CD4-positive, alpha-beta T cell treated with Interleukin-12 subunit alpha and Interleukin-12 subunit beta, for 1 hour (primary cell): ENCODE measurements around the gene P2RY8.
"Not testable (repeated sequence)": the region's sequence is repeated elsewhere in the genome, so short reads cannot be mapped to it uniquely, and the experiment has no call there.

Source experiments
- DNase-seq: peaks from one replicate; pipeline ENCODE4 v3.0.0-alpha.2; 2020

The P2RY8 gene

DNA sequence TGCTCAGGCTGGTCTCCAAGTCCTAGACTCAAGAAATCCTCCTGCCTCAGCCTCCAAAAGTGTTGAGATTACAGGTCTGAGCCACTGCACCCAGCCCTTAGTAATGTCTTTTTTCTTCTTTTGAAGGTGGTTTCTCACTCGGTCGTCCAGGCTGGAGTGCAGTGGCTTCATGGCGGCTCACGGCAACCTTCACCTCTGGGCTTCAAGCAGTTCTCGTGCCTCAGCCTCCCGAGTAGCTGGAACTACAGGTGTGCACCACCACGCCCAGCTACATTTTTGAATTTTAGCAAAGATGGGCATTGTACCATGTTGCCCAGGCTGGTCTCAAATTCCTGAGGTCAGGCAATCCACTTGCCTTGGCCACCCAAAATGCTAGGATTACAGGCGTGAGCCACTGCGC lies 52.0 kb downstream of the P2RY8 start:
- DNase-seq: no peak

GRCh38 chrX:1484638-1485019 lies 52.4 kb downstream of the P2RY8 start:
- DNase-seq: no peak

DNA sequence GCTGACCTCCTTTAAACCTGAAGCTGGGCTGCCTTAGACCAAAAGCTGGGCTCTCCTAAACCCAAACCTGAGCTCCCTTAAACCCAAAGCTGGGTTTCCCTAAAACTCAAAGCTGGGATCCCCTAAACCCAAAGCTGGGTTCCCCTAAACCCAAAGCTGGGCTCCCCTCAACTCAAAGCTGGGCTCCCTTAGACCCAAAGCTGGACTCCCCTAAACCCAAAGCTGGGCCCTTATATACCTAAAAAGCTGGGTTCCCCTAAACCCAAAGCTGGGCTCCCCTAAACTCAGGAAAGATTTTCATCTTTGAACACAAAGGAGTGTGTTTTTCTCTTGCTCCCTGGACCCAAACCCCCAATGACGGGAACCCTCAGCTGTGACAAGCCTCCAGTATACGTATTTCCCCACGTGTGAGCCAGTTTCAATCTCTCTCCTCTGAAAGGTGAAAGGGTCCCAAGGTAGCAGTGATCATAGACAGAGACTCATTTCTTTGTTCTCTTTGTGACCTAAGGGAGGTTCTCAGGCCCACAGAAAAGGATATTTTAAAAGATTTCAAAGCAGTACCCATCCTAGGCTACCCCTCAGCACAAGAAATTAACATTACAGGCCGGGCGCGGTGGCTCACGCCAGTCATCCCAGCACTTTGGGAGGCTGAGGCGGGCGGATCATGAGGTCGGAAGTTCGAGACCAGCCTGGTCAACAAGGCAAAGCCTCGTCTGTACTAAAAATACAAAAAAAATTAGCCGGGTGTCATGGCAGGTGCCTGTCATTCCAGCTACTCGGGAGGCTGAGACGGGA lies 52.9 kb downstream of the P2RY8 start:
- no peak for DNase-seq

- not testable (repeated sequence) for DNase-seq
Measured at GRCh38 chrX:1482530-1482928, 54.5 kb downstream of the P2RY8 start.

DNA sequence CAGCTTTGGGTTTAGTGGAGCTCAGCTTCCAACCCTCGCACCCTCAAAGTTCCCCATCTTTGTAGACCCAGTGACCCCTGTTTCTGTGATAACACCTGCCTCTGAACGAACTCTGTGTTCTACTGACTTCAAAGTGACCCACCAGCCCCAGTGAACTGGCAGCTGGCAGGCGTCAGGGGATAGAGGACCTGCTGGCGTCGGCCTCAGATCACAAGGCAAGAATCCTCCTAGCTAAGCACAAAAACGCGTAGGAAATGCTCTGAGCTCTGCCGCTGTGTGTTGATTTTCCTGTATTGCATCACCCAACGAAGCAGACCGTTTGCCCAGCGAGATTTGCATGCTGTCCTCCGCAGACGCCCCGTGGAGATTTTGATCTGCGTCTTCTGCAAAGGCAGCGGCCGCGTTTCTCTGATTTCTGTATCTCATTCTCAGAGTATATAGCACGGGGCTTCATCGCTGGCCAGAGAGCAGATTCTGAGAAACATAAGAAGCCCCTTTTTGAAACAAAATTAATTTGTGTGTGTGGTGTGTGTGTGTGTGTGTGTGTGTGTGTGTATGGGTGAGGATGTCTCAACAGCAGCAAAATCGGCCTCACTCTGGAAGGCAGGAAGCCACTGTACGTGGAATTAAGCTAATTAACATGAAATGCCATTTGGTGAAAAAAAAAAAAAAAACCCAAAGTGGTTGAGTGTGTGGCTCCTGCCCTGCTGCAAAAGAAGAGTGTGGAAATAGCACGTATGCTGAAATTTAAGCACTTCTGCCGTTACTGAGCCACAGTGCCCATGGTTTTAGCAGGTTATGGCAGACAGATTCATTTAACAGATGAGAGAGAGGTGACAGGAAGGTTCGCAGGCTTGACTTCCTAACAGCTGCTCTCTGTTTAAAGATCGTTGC lies 55.1 kb downstream of the P2RY8 start:
- DNase-seq: peak; percentile 82

GRCh38 chrX:1480082-1480785 lies 56.8 kb downstream of the P2RY8 start:
- no peak for DNase-seq

DNA sequence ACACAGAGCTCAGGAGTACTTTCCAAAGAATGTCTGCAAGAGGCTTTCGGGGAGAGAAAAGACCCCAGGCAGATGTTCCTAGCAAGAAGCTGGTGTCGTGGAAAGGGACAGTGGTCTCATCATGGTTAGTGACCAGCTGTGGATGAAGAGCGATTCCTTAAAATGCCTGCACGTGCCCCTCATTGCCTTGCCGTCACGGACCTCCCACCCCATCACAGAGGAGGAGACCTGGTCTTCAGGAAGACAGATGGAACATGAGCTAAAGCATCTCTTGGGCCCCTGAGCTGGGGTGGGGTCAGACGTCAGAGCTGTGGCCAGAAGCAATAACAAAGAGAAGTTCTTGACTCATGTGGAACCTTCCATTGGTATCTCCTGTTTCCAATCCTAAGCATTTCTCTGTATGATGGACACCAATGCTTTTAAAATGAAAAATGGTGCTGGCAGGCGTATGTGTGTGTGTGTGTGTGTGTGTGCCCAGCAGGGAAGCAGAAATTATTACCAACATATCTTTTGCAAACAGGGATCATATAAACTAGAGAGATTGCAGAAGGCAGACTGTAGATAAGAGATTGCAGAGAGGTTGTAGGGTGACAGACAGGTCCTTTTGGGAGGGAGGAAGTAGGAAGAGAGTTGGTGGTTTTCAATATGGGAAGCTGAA lies 59.1 kb downstream of the P2RY8 start:
- no peak for DNase-seq

- DNase-seq: no peak
Measured at GRCh38 chrX:1477229-1477628, 59.8 kb downstream of the P2RY8 start.

- DNase-seq: no peak
Measured at GRCh38 chrX:1476682-1477081, 60.3 kb downstream of the P2RY8 start.

GRCh38 chrX:1475881-1476280 lies 61.1 kb downstream of the P2RY8 start:
- DNase-seq: no peak

DNA sequence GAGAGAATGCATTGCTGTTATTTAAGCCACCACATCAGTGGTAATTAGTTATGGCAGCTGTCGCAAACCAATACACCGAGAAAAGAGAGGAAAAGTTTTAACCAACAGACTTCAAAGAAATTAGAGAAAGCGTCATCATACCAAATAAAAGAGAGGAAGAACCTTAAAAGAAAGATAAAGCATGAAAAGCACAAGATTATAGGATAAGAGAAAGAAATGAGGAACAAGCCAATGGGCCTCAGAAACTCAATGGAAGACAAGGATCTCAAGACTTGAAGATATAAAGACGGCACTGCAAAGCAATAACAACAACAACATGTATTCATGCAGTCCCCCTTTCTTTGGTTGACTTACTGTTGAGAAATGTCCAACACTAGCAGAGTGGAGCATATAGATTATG lies 61.5 kb downstream of the P2RY8 start:
- no peak for DNase-seq

GRCh38 chrX:1474593-1474992 lies 62.4 kb downstream of the P2RY8 start:
- not testable (repeated sequence) for DNase-seq

GRCh38 chrX:1472975-1473374 lies 64.0 kb downstream of the P2RY8 start:
- DNase-seq: no peak

- DNase-seq: peak; percentile 82
Measured at GRCh38 chrX:1468250-1468772, 68.7 kb downstream of the P2RY8 start.

DNA sequence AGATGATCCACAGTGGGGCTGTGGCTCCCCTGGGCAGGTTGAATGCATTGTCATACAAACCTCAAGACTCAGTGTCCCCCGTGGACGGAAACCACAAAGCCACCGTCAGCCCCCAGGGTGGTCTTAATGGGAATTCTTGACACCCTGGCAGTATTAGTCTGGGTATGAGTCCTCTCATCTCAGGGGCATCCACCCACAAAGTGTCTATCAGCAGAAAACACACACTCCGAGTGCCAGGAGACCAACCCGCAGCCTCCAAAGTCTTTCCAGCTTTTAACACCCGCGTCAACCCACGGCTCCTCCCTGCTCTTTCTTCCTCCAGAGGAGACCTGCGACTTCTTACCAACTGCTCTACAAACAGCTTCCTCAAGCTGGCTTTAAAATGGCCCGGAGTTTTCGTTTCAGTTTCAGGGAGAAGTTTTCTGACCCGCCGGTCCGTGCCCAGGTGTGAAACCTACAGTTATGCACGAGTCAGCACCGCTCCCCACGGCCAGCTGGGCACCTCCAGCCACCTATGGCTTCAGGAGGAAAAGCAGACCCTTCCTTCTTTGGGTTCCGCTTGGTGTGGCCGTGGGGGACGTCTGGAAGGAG lies 69.9 kb downstream of the P2RY8 start:
- DNase-seq: peak; percentile 58

DNA sequence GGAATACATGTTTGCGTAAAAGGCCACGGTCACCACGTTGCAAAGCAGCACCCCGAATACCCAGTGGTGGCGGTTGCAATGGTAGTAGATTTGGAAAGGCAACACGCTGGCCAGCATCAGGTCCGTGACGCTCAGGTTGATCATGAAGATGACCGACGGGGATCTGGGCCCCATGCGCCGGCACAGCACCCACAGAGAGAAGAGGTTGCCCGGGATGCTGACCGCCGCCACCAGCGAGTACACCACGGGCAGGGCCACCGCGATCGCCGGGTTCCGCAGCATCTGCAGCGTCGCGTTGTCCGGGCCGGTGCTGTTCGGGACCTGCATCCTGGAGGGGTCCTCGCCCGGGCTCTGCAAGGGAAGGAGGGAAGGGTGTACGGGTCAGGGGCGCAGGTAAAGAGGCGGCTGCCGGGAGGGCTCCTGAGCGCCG lies 70.7 kb downstream of the P2RY8 start:
- no peak for DNase-seq

DNA sequence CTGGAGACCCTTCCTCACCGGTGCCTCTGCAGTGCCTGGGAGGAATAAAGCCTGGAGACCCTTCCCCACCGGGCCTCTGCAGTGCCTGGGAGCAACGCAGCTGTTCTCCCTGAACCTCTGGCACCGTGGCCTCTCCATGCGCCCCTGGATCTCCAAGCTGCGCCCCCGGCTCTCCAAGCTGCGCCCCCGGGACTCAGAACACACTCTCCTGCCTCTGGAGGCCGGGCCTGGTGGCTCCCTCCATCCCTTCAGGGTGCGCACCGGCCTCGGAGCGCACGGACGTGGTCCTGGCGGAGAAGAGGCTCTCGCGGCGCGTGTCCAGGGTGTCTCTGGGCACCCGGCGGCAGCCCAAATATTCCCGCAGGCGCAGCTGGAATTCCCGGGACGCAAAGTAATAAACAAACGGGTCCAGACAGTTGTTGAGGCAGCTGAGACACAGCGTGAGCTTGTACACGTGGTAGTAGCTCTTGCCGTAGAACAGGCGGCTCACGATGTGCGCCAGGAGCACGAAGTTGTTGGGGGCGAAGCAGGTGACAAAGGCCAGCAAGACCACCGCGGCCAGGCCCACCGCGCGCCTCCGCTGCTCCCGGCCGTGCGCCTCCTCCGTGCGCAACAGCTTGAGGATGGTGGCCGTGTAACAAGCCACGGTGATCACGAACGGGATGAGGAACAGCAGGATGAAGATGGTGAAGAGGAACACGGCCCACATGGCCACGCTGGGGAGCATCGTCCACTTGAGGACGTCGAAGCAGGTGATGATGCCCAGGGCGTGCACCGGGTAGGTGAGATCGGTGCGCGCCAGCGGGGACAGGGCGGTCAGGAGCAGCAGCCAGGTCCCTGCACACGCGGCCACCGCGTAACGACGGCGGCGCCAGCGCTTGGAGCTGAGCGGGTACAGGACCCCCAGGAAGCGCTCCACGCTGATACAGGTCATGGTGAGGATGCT lies 71.4 kb downstream of the P2RY8 start:
- no peak for DNase-seq

DNA sequence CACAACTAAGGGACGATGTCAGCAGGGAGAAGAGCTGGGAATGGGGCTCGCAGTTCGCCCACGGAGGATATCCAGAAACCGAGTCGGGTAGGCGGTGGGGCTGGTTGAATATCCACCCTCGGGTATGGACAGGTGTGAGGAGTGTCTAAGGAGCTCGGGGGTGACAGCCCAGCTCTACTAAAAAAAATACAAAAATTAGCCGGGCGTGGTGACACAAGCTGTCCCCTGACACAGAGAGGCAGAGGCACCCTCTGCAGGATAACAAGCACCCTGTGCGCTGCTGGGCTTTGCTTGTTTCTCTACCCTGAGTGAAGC lies 72.1 kb downstream of the P2RY8 start:
- no peak for DNase-seq

DNA sequence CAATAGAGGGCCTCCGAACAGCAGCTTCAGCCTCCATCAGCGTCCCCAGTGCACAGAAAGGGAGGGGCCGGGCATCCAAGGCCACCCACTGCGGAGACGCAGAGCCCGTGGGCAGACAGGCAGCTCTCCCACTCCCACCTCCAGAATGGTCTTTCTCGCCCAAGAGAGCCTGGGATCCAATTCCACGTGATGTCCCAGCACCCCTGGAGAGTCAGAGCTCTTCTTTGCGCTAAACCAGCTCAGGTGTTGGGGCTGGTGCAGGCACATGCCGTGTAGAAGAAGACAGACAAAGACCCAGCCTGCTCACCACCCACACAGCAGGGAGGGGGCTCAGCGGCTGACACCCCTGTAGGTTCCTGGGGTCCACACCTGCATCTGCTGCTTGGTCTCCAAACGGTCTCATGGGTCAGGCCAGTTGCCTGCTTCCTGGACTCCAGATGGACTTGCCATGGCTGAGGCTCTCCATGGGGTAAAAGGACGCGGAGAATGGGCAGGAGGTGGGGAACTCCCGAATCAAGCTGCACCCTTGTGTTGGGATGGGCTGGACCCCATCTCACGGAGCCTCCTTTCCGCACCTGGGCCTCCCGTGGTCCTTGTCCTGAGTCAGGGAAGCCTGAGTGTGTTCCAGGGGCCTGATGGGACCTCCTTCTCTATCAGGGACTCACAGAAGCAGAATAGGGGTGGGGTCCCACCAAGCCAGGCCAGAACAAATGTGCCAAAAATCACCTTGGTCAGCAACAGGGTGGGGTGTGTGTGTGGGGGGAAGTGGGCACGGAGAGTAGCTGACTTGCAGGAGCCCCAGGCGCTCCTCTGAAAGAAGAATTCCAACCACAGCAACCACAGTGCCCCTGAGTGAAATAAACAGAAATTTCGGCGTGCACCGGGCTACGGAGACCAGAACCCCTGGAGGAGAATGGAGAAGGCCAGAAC lies 72.7 kb downstream of the P2RY8 start:
- peak; percentile 49 for DNase-seq

DNA sequence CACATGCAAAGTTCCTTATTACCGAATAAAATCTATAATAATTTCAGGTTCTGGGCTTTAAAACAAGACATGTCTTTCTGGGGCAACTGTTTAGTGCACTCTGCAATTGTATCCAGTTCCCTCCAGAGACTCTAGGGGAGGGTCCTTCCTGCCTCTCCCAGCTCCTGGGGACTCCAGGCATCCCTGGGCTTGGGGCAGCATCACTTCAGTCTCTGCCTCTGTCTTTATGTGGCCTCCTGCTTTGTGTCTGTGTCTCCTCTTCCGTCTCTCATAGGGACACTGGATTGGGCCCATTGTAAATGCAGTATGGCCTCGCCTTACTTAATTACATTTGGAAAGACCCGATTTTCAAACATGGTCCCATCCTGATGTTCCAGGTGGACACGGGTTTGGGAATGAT lies 73.4 kb downstream of the P2RY8 start:
- DNase-seq: no peak
